Measurements from ENCODE around the gene H2AZ2.
"Not testable (repeated sequence)": the region's sequence is repeated elsewhere in the genome, so short reads cannot be mapped to it uniquely, and the experiment has no call there.

Gene H2AZ2

GRCh38 chr7:44870780-44871179 is 22.9 kb upstream of the H2AZ2 start:
- not testable (repeated sequence) for DNase-seq (ENCODE audit: low read depth in 2 of 2)

- DNase-seq (ENCODE audit: low read depth in 2 of 2), result not testable (repeated sequence)
These were observed 22.4 kb upstream of the H2AZ2 start for GRCh38 chr7:44870336-44870735.

- no peak for DNase-seq (ENCODE audit: low read depth in 2 of 2)
These were observed 19.4 kb upstream of the H2AZ2 start for GRCh38 chr7:44867073-44867995.

- not testable (repeated sequence) for DNase-seq (ENCODE audit: low read depth in 2 of 2)
These were observed 14.1 kb upstream of the H2AZ2 start for GRCh38 chr7:44861949-44862348.

GRCh38 chr7:44858161-44858560 is 10.3 kb upstream of the H2AZ2 start:
- no peak for DNase-seq (ENCODE audit: low read depth in 2 of 2)

- DNase-seq (ENCODE audit: low read depth in 2 of 2), result no peak
These were observed 6.9 kb upstream of the H2AZ2 start for GRCh38 chr7:44854644-44855364.

GRCh38 chr7:44853391-44853790 is 5.5 kb upstream of the H2AZ2 start:
- DNase-seq (ENCODE audit: low read depth in 2 of 2), result no peak

- no peak for DNase-seq (ENCODE audit: low read depth in 2 of 2)
These were observed 4.7 kb upstream of the H2AZ2 start for GRCh38 chr7:44852590-44852989.

- no peak for DNase-seq (ENCODE audit: low read depth in 2 of 2)
These were observed 2.1 kb upstream of the H2AZ2 start for GRCh38 chr7:44849885-44850544.

- DNase-seq (ENCODE audit: low read depth in 2 of 2), result no peak
These were observed 1.5 kb upstream of the H2AZ2 start for GRCh38 chr7:44849259-44849884.

- DNase-seq (ENCODE audit: low read depth in 2 of 2), result peak; percentile 70 to 73
These were observed 373 bp downstream of the H2AZ2 start for GRCh38 chr7:44847509-44847919.

GRCh38 chr7:44846816-44847508 is 925 bp downstream of the H2AZ2 start:
- no peak for DNase-seq (ENCODE audit: low read depth in 2 of 2)

- DNase-seq (ENCODE audit: low read depth in 2 of 2), result not testable (repeated sequence)
These were observed 1.5 kb downstream of the H2AZ2 start for GRCh38 chr7:44846390-44846789.

- no peak for DNase-seq (ENCODE audit: low read depth in 2 of 2)
These were observed 2.4 kb downstream of the H2AZ2 start for GRCh38 chr7:44845451-44845850.

GRCh38 chr7:44843440-44843839 is 4.4 kb downstream of the H2AZ2 start:
- DNase-seq (ENCODE audit: low read depth in 2 of 2), result not testable (repeated sequence)

GRCh38 chr7:44842675-44843074 is 5.2 kb downstream of the H2AZ2 start:
- DNase-seq (ENCODE audit: low read depth in 2 of 2), result not testable (repeated sequence)

- DNase-seq (ENCODE audit: low read depth in 2 of 2), result no peak
These were observed 9.1 kb downstream of the H2AZ2 start for GRCh38 chr7:44838751-44839150.

- no peak for DNase-seq (ENCODE audit: low read depth in 2 of 2)
These were observed 20.3 kb downstream of the H2AZ2 start for GRCh38 chr7:44827567-44827966.

GRCh38 chr7:44824894-44825526 is 22.9 kb downstream of the H2AZ2 start:
- DNase-seq (ENCODE audit: low read depth in 2 of 2), result no peak

GRCh38 chr7:44823255-44823781 is 24.6 kb downstream of the H2AZ2 start:
- no peak for DNase-seq (ENCODE audit: low read depth in 2 of 2)
